ENCODE measurements around the gene CMSS1. TPM values are rescaled to one million over a fixed set of nuclear protein-coding genes. Genes with fewer than 3 reads are reported as not detected.

The CMSS1 gene
- total and polyA plus RNA-seq, 8 donors, result 2.7 to 33.3 (median 22.1) TPM

DNA sequence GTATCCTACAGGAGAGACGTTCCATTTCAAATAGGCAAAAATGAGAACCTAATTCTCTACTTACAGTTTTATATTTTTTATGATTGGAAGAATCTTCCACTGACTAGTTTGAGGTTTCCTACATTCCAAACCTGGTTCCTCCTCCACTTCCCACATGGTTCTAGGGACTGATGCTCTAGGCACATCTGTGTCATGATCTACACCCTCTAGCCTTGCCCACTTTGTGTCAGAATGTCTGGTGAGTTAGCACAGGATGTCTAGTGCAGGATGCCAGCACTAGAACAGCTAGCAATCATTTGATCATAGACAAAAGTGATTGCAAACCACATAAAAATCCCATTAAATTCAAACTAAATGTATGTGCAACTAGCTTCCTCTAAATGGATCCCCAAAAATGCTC lies 323.3 kb downstream of the CMSS1 start:
- Histone ChIP-seq H3K9me3 (peaks cover 0 to 11% (median 6%) of the 10 kb centered on the region in 4 donors), H3K4me1 (no peaks in the 10 kb centered on the region), H3K27me3 (no peaks in the 10 kb centered on the region), H3K36me3 (peaks cover 0 to 5% (median 0%) of the 10 kb centered on the region in 4 donors), H3K4me3 (no peak overlapping the region), H3K27ac (no peak overlapping the region)
- intact Hi-C loops (cut with DNase I; ENCODE audit: low total_unique reads), result no loop called here
- DNase-seq, result no peak
- TF ChIP-seq, protein P1, sequence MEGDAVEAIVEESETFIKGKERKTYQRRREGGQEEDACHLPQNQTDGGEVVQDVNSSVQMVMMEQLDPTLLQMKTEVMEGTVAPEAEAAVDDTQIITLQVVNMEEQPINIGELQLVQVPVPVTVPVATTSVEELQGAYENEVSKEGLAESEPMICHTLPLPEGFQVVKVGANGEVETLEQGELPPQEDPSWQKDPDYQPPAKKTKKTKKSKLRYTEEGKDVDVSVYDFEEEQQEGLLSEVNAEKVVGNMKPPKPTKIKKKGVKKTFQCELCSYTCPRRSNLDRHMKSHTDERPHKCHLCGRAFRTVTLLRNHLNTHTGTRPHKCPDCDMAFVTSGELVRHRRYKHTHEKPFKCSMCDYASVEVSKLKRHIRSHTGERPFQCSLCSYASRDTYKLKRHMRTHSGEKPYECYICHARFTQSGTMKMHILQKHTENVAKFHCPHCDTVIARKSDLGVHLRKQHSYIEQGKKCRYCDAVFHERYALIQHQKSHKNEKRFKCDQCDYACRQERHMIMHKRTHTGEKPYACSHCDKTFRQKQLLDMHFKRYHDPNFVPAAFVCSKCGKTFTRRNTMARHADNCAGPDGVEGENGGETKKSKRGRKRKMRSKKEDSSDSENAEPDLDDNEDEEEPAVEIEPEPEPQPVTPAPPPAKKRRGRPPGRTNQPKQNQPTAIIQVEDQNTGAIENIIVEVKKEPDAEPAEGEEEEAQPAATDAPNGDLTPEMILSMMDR (IDR thresholded peaks at IDR 0.05), result no peak
- no peak for TF ChIP-seq POLR2AphosphoS5 (IDR thresholded peaks at IDR 0.05)
- 95 to 100% (median 97%) methylated on average over 1 of the region's 1 CpG for WGBS, 5 donors

GRCh38 chr3:100141586-100141985 lies 323.9 kb downstream of the CMSS1 start:
- Histone ChIP-seq H3K27ac (no peak overlapping the region), H3K9me3 (peaks cover 0 to 11% (median 6%) of the 10 kb centered on the region in 4 donors), H3K4me1 (no peaks in the 10 kb centered on the region), H3K27me3 (no peaks in the 10 kb centered on the region), H3K4me3 (no peak overlapping the region), H3K36me3 (peaks cover 0 to 5% (median 0%) of the 10 kb centered on the region in 4 donors)
- TF ChIP-seq POLR2AphosphoS5 (IDR thresholded peaks at IDR 0.05), result no peak
- no peak for TF ChIP-seq POLR2A (IDR thresholded peaks at IDR 0.05)
- no peak for TF ChIP-seq EP300 (IDR thresholded peaks at IDR 0.05)
- TF ChIP-seq, protein P1 (IDR thresholded peaks at IDR 0.05), result no peak
- 77 to 92% (median 85%) methylated on average over 1 of the region's 1 CpG for WGBS, 5 donors
- intact Hi-C loops (cut with DNase I; ENCODE audit: low total_unique reads), result no loop called here
- DNase-seq, result no peak

DNA sequence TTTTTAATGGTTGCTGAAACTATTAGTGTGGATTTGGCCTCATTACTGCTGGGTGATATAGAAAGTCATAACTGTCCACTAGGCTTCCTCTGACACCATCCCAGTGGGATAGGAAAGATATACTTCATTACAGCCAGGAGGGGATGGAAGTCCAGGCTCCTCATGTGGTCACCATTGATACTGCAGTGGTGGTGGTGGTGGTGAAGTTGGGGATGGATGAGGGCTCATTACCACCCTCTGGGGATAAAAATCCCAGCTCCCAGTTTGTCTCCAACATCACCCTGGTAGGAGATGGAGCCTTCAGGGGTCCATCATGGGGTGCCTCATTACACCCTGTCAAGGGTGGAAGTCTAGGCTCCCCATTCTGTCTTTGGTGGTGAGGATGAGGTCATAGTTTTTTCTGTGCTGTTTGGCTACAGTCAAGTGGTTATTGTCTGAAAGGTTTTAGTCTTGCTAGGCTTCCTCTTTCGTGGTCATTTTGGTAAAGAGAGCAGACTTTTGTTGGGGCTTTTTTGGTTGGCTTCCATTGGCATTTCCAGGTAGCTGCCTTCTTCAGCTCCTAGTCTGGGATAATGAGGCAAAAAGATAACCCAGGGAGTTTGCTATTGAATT lies 326.7 kb downstream of the CMSS1 start:
- no peak for DNase-seq
- WGBS, 5 donors, result 68 to 94% (median 85%) methylated on average over 1 of the region's 1 CpG
- TF ChIP-seq POLR2A (IDR thresholded peaks at IDR 0.05), result no peak
- no peak for TF ChIP-seq POLR2AphosphoS5 (IDR thresholded peaks at IDR 0.05)
- TF ChIP-seq, protein P1 (IDR thresholded peaks at IDR 0.05), result no peak
- no peak for TF ChIP-seq EP300 (IDR thresholded peaks at IDR 0.05)
- Histone ChIP-seq H3K27me3 (no peaks in the 10 kb centered on the region), H3K27ac (no peak overlapping the region), H3K4me1 (peaks cover 0 to 5% (median 3%) of the 10 kb centered on the region in 4 donors), H3K36me3 (peaks cover 0 to 5% (median 0%) of the 10 kb centered on the region in 4 donors), H3K4me3 (no peak overlapping the region), H3K9me3 (peaks cover 0 to 11% (median 6%) of the 10 kb centered on the region in 4 donors)
- intact Hi-C loops (cut with DNase I; ENCODE audit: low total_unique reads), result no loop called here

DNA sequence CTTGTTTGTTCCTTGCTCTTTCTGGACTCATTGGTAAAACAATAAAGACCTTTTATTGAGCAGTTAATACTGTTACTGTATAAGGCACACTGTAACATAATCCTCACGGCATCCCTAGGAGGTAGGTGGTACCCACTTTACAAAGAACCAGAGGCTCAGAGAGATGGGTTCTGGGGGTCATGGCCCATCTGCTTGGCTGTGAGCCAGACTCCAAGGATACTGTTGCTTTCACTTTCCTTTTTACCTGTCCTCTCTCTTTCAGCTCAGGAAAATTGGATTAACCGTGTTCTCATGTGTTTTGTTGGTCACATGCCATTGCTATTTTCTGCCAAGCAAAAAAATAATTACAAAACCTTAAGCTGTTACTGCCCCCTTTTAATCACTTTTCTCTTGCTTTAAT lies 331.5 kb downstream of the CMSS1 start:
- WGBS, 5 donors, result 78 to 90% (median 88%) methylated on average over 2 of the region's 2 CpGs
- Histone ChIP-seq H3K4me3 (no peak overlapping the region), H3K27ac (no peak overlapping the region), H3K27me3 (no peaks in the 10 kb centered on the region), H3K4me1 (peaks cover 5 to 22% (median 10%) of the 10 kb centered on the region in 4 donors), H3K36me3 (no peaks in the 10 kb centered on the region), H3K9me3 (no peaks in the 10 kb centered on the region)
- DNase-seq, result no peak
- intact Hi-C loops (cut with DNase I; ENCODE audit: low total_unique reads), result no loop called here
- no peak for TF ChIP-seq POLR2A (IDR thresholded peaks at IDR 0.05)
- no peak for TF ChIP-seq POLR2AphosphoS5 (IDR thresholded peaks at IDR 0.05)
- TF ChIP-seq, protein P1 (IDR thresholded peaks at IDR 0.05), result no peak
- TF ChIP-seq EP300 (IDR thresholded peaks at IDR 0.05), result no peak
